H9 (cell line): ENCODE measurements around the gene RRAGB. TPM values are rescaled to one million over a fixed set of nuclear protein-coding genes. Genes with fewer than 3 reads are reported as not detected.
"Not testable (repeated sequence)": the region's sequence is repeated elsewhere in the genome, so short reads cannot be mapped to it uniquely, and the experiment has no call there.

Experiments used
- DNase-seq: peaks from one replicate; pipeline ENCODE4 v3.0.0-alpha.2; 2017
- H2AFZ ChIP-seq: one replicate; pipeline ENCODE4 v1.6.1; 2013; ENCODE audit warnings: mild to moderate bottlenecking, low read length, control low read depth, moderate library complexity
- H2AK5ac ChIP-seq: 2 replicates; pipeline ENCODE4 v1.6.1; 2013; ENCODE audit warnings: low read length, control low read depth, mixed read lengths; ENCODE audit not compliant: insufficient read length
- H2BK120ac ChIP-seq: one replicate; pipeline ENCODE4 v1.6.1; 2013; ENCODE audit warnings: low read depth, mild to moderate bottlenecking, low read length, control low read depth, inconsistent platforms; ENCODE audit not compliant: poor library complexity, severe bottlenecking
- H2BK12ac ChIP-seq: 2 replicates; pipeline ENCODE4 v1.6.1; 2013; ENCODE audit warnings: low read length, control low read depth, mixed read lengths, low read depth; ENCODE audit not compliant: insufficient read length
- H2BK15ac ChIP-seq: 2 replicates; pipeline ENCODE4 v1.6.1; 2013; ENCODE audit warnings: low read depth, low read length, control low read depth
- H2BK20ac ChIP-seq: one replicate; pipeline ENCODE4 v1.6.1; 2013; ENCODE audit warnings: low read depth, mild to moderate bottlenecking, low read length, control low read depth, inconsistent platforms; ENCODE audit not compliant: poor library complexity, severe bottlenecking
- H2BK5ac ChIP-seq: 2 replicates; pipeline ENCODE4 v1.6.1; 2013; ENCODE audit warnings: low read length, control low read depth, mixed read lengths; ENCODE audit not compliant: insufficient read length
- H3K14ac ChIP-seq: 2 replicates; pipeline ENCODE4 v1.6.1; 2013; ENCODE audit warnings: low read length, control low read depth; ENCODE audit not compliant: insufficient read depth
- H3K18ac ChIP-seq: 2 replicates; pipeline ENCODE4 v1.6.1; 2013; ENCODE audit warnings: low read depth, mild to moderate bottlenecking, mixed read lengths, low read length, control low read depth; ENCODE audit not compliant: insufficient read length
- H3K23ac ChIP-seq: 2 replicates; pipeline ENCODE4 v1.6.1; 2013; ENCODE audit warnings: low read length, control low read depth, mixed read lengths, low read depth; ENCODE audit not compliant: insufficient read length
- H3K23me2 ChIP-seq: 2 replicates; pipeline ENCODE4 v1.6.1; 2013; ENCODE audit warnings: low read depth, mild to moderate bottlenecking, mixed read lengths, low read length, control low read depth; ENCODE audit not compliant: insufficient read length, poor library complexity, severe bottlenecking
- H3K27ac ChIP-seq: 2 replicates; pipeline ENCODE4 v1.5.1; 2013; ENCODE audit warnings: low read length, control low read depth, mixed read lengths, low read depth; ENCODE audit not compliant: insufficient read length
- H3K27me3 ChIP-seq: 2 replicates; pipeline ENCODE4 v1.6.1; 2013; ENCODE audit warnings: low read length, control low read depth, inconsistent platforms; ENCODE audit not compliant: insufficient read depth
- H3K4ac ChIP-seq: 2 replicates; pipeline ENCODE4 v1.6.1; 2013; ENCODE audit warnings: low read depth, mild to moderate bottlenecking, control low read depth, inconsistent platforms, low read length, moderate library complexity
- H3K4me1 ChIP-seq: 2 replicates; pipeline ENCODE4 v1.6.1; 2013; ENCODE audit warnings: low read length, control low read depth, inconsistent platforms; ENCODE audit not compliant: insufficient read depth
- H3K4me2 ChIP-seq: 2 replicates; pipeline ENCODE4 v1.6.1; 2013; ENCODE audit warnings: low read length, control low read depth, mixed read lengths; ENCODE audit not compliant: insufficient read length, insufficient read depth
- H3K56ac ChIP-seq: 2 replicates; pipeline ENCODE4 v1.6.1; 2013; ENCODE audit warnings: low read depth, mild to moderate bottlenecking, mixed read lengths, low read length, control low read depth; ENCODE audit not compliant: insufficient read length
- H3K79me1 ChIP-seq: 2 replicates; pipeline ENCODE4 v1.6.1; 2013; ENCODE audit warnings: low read depth, mild to moderate bottlenecking, moderate library complexity, low read length, control low read depth, inconsistent platforms; ENCODE audit not compliant: insufficient read depth, poor library complexity, severe bottlenecking
- H3K79me2 ChIP-seq: 2 replicates; pipeline ENCODE4 v1.6.1; 2013; ENCODE audit warnings: low read length, control low read depth, inconsistent platforms; ENCODE audit not compliant: insufficient read depth
- H3K9ac ChIP-seq: 2 replicates; pipeline ENCODE4 v1.6.1; 2013; ENCODE audit warnings: low read length, control low read depth, mixed read lengths; ENCODE audit not compliant: insufficient read length; ENCODE audit errors: extremely low read depth
- H3K9me3 ChIP-seq: one replicate; pipeline ENCODE4 v1.6.1; 2013; ENCODE audit warnings: low read depth, low read length, inconsistent platforms; ENCODE audit not compliant: control insufficient read depth
- H3T11ph ChIP-seq: one replicate; pipeline ENCODE4 v1.6.1; 2013; ENCODE audit warnings: mild to moderate bottlenecking, low read length, control low read depth, inconsistent platforms
- H4K20me1 ChIP-seq: one replicate; pipeline ENCODE4 v1.6.1; 2013; ENCODE audit not compliant: control insufficient read depth, insufficient read length, insufficient read depth
- H4K5ac ChIP-seq: 2 replicates; pipeline ENCODE4 v1.6.1; 2013; ENCODE audit warnings: low read depth, mild to moderate bottlenecking, mixed read lengths, low read length, control low read depth; ENCODE audit not compliant: insufficient read length
- H4K8ac ChIP-seq: replicated peaks from 2 replicates; pipeline ENCODE4 v1.6.1; 2013; ENCODE audit warnings: low read length, control low read depth, mixed read lengths, low read depth; ENCODE audit not compliant: insufficient read length
- H4K91ac ChIP-seq: 2 replicates; pipeline ENCODE4 v1.6.1; 2013; ENCODE audit warnings: low read depth, mild to moderate bottlenecking, moderate library complexity, mixed read lengths, low read length, control low read depth; ENCODE audit not compliant: insufficient read length
- H3K27ac Mint-ChIP-seq, 3 experiments: 2 replicates in 2 of 3; 3 replicates in 1 of 3; pipeline ENCODE4 v1.8.0; 2020 to 2021; ENCODE audit warnings: mixed read lengths in 3 of 3, mild to moderate bottlenecking in 1 of 3, moderate library complexity in 1 of 3
- H3K27me3 Mint-ChIP-seq: 2 replicates; pipeline ENCODE4 v1.8.0; 2021; ENCODE audit warnings: low read depth, mild to moderate bottlenecking, moderate library complexity, mixed read lengths
- H3K36me3 Mint-ChIP-seq, 3 experiments: 2 replicates in 2 of 3; 3 replicates in 1 of 3; pipeline ENCODE4 v1.8.0; 2020 to 2021; ENCODE audit warnings: low read depth in 3 of 3, mixed read lengths in 3 of 3; ENCODE audit not compliant: insufficient read depth in 1 of 3
- H3K4me1 Mint-ChIP-seq, 2 experiments: 2 replicates each; pipeline ENCODE4 v1.8.0; 2020; ENCODE audit warnings: mixed read lengths in 2 of 2
- H3K4me3 Mint-ChIP-seq, 2 experiments: 2 replicates in 1 of 2; 3 replicates in 1 of 2; pipeline ENCODE4 v1.8.0; 2020 to 2021; ENCODE audit warnings: mild to moderate bottlenecking in 2 of 2, mixed read lengths in 2 of 2, moderate library complexity in 1 of 2
- H3K9me3 Mint-ChIP-seq, 2 experiments: 2 replicates in 1 of 2; 3 replicates in 1 of 2; pipeline ENCODE4 v1.8.0; 2020; ENCODE audit warnings: mild to moderate bottlenecking in 2 of 2, mixed read lengths in 2 of 2, moderate library complexity in 1 of 2
- WGBS: extraction: QIAGEN DNeasy Blood & Tissue Kit; methylation state at CpG from one replicate; pipeline ENCODE4 v1.1.7; 2013; ENCODE audit warnings: missing lambda C conversion rate, low lambda C conversion rate, mixed read lengths; ENCODE audit not compliant: insufficient read length; ENCODE audit errors: extremely low coverage; 5-methylcytosine and 5-hydroxymethylcytosine counted together
- total RNA-seq: library from RNA; stranded (reverse); gene quantifications from 2 replicates; pipeline ENCODE4 v1.2.1, GENCODE V29; 2021
- TF ChIP-seq, protein P1 (sequence below): fragments of 200-600 bp; sonication (generic); conservative IDR thresholded peaks from 3 replicates; pipeline ENCODE4 v1.8.0; 2021; ENCODE audit warnings: antibody characterized with exemption, mild to moderate bottlenecking

Gene RRAGB
- total RNA-seq, 1 experiment from 2014 or later = 10.3 TPM

DNA sequence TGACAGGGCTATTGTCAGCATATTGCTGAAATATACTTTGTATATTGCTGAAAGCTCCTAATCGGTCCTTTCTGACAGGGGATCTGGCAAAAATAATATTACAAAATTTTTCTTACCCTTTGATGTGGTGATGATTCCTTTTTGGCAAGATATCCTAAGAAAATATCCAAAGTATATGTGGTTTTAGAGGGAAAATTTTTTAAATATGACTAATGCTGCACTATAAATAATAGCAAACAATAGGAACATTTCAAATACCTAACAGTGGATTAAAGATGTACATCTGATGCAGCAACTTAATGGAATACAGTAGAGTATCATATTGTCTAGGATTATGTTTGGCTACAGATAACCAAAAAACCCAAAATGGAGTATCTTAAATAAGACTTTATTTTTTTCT lies 49.6 kb downstream of the RRAGB start:
- H3K9ac ChIP-seq = no peak overlapping the region
- no peak overlapping the region for H3K4me3 Mint-ChIP-seq
- H3K9me3 Mint-ChIP-seq = peaks cover 62 to 63% of the 10 kb centered on the region in 2 experiments
- DNase-seq = no peak
- no peaks in the 10 kb centered on the region for H3K4me1 Mint-ChIP-seq
- no peak overlapping the region for H3K18ac ChIP-seq
- no peaks in the 10 kb centered on the region for H3K79me1 ChIP-seq
- no peak overlapping the region for H3K27ac Mint-ChIP-seq
- H3K36me3 Mint-ChIP-seq = peaks cover 0 to 11% (median 7%) of the 10 kb centered on the region in 3 experiments; a peak in 6 of 7 replicates
- H3K27me3 ChIP-seq = no peaks in the 10 kb centered on the region
- no peak overlapping the region for H4K91ac ChIP-seq
- no peaks in the 10 kb centered on the region for H3K79me2 ChIP-seq
- H2BK12ac ChIP-seq = no peak overlapping the region
- H3K4me1 ChIP-seq = no peaks in the 10 kb centered on the region
- no peak overlapping the region for H2BK120ac ChIP-seq
- H2AK5ac ChIP-seq = no peak overlapping the region
- H2BK15ac ChIP-seq = no peak overlapping the region
- H2BK5ac ChIP-seq = no peak overlapping the region
- H3K23me2 ChIP-seq = no peaks in the 10 kb centered on the region
- H3K27ac ChIP-seq = no peak overlapping the region
- H3K9me3 ChIP-seq = peaks cover 4% of the 10 kb centered on the region
- no peak overlapping the region for H3T11ph ChIP-seq
- TF ChIP-seq, protein P1, sequence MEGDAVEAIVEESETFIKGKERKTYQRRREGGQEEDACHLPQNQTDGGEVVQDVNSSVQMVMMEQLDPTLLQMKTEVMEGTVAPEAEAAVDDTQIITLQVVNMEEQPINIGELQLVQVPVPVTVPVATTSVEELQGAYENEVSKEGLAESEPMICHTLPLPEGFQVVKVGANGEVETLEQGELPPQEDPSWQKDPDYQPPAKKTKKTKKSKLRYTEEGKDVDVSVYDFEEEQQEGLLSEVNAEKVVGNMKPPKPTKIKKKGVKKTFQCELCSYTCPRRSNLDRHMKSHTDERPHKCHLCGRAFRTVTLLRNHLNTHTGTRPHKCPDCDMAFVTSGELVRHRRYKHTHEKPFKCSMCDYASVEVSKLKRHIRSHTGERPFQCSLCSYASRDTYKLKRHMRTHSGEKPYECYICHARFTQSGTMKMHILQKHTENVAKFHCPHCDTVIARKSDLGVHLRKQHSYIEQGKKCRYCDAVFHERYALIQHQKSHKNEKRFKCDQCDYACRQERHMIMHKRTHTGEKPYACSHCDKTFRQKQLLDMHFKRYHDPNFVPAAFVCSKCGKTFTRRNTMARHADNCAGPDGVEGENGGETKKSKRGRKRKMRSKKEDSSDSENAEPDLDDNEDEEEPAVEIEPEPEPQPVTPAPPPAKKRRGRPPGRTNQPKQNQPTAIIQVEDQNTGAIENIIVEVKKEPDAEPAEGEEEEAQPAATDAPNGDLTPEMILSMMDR = no peak
- H3K4me2 ChIP-seq = no peak overlapping the region
- no peak overlapping the region for H2BK20ac ChIP-seq
- no peaks in the 10 kb centered on the region for H4K20me1 ChIP-seq
- no peaks in the 10 kb centered on the region; the same call in 1 of the 2 replicates for H3K27me3 Mint-ChIP-seq
- no CpG with 5 or more reads among the region's 1 CpG for WGBS
- no peak overlapping the region for H3K56ac ChIP-seq
- no peak overlapping the region for H2AFZ ChIP-seq
- no peak overlapping the region for H3K4ac ChIP-seq
- H4K8ac ChIP-seq = no peak overlapping the region
- no peak overlapping the region for H3K23ac ChIP-seq
- no peak overlapping the region for H4K5ac ChIP-seq
- no peak overlapping the region for H3K14ac ChIP-seq

DNA sequence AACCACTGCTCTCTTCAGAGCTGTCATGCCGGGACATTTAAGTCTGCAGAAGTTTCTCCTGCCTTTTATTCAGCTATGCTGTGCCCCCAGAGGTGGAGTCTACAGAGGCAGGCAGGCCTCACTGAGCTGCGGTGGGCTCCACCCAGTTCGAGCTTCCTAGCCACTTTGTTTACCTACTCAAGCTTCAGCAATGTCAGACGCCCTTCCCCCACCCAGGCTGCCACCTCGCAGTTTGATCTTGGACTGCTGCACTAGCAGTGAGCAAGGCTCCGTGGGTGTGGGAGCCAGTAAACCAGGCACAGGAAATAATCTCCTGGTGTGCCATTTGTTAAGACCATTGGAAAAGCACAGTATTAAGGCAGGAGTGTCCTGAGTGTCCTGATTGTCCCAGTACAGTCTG lies 56.9 kb downstream of the RRAGB start:
- H3K9me3 ChIP-seq = peaks cover 17% of the 10 kb centered on the region
- not testable (repeated sequence) for H4K91ac ChIP-seq, H2BK20ac ChIP-seq, H3K27me3 Mint-ChIP-seq, H3K4me1 ChIP-seq, H3K4ac ChIP-seq, H3K23me2 ChIP-seq, H3K4me2 ChIP-seq, H3K27me3 ChIP-seq, H4K8ac ChIP-seq, H3K27ac ChIP-seq, H3K23ac ChIP-seq, H2AK5ac ChIP-seq, H3K18ac ChIP-seq, H3K56ac ChIP-seq, H3K79me2 ChIP-seq, H3K79me1 ChIP-seq, H4K5ac ChIP-seq, H4K20me1 ChIP-seq, H2BK15ac ChIP-seq, H3K9ac ChIP-seq, H3K14ac ChIP-seq, H2BK5ac ChIP-seq, H3T11ph ChIP-seq, H2BK120ac ChIP-seq, H2BK12ac ChIP-seq, H3K36me3 Mint-ChIP-seq, H3K4me3 Mint-ChIP-seq, H2AFZ ChIP-seq
- WGBS = no CpG with 5 or more reads among the region's 6 CpGs
- peak; percentile 30 for DNase-seq
- peaks cover 76 to 78% of the 10 kb centered on the region in 2 experiments for H3K9me3 Mint-ChIP-seq
- peaks cover 10 to 16% of the 10 kb centered on the region in 2 experiments for H3K4me1 Mint-ChIP-seq
- 0 out of 7 replicates have a peak overlapping the region, but pooled peaks of 1 of the 3 experiments have one; percentile 18 for H3K27ac Mint-ChIP-seq
